NCI-H187 treated with DMSO at 0.1 percent for 48 hours (cell line): ENCODE results near the gene DRC1.
A peak's percentile ranks its signal among the peaks of the same experiment; 100 is the strongest.
"Not testable (repeated sequence)": the region's sequence is repeated elsewhere in the genome, so short reads cannot be mapped to it uniquely, and the experiment has no call there.

ENCODE experiments used
- DNase-seq: peaks from one replicate; lab custom pipeline; 2025; lab: John Stamatoyannopoulos, UW

Gene DRC1

DNA sequence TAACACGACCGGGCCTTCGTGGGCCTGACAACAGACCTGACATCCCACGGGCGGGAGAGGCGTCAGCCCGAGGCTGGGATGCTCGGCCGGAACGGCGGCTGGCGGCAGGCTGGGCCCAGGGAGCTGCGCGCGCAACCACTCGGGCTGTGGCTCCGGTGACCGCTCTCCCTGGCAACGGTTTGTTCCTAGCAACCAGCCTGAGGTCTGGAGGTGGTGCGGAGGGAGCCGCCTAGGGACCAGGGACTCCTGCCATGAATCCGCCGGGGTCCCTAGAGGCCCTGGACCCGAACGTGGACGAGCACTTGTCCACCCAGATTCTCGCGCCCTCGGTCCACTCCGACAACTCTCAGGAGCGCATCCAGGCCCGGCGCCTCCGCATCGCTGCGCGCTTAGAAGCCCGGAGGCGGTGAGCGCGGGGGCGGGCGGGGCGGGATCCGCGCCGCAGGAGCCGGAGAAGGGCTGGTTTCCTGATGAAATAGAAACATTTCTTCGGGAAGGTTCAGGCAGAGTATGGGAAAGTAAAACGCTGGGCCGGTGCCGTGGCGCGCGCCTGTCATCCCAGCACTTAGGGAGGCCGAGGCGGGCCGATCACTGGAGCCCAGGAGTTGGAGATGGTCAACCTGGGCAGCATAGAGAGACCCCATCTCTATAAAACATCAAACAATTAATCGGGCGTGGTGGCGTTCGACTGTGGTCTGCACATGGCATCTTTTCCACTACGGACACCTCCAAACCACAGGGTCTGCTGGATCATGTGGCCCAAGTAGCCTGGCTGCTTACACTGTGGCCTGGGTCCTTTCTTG lies at the start of gene DRC1:
Gene DRC1, plus strand, starts transcription at position 182 of the 803 bp plus-strand sequence. Its CDS starts 70 bp downstream, at position 252.
- peak; percentile 74 for DNase-seq

DNA sequence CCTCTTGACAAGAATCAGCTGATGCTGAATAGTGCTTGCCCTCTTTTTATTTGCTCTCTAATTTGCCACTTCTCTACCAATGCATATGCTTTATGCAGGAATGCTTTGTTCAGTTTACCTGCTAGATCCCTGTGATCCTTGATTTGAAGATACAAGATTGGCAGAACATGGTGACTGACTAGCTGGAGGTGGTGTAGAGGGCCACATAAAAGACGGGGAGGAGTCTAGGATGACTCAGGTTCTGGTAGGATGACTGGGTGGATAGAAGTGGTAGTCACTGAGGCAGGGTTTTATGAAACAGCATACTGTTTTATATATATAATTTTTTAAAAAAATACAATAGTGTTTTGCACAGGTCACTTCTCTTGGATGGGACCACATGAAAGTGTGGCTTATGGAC lies 48.8 kb upstream of the DRC1 start:
- no peak for DNase-seq

DNA sequence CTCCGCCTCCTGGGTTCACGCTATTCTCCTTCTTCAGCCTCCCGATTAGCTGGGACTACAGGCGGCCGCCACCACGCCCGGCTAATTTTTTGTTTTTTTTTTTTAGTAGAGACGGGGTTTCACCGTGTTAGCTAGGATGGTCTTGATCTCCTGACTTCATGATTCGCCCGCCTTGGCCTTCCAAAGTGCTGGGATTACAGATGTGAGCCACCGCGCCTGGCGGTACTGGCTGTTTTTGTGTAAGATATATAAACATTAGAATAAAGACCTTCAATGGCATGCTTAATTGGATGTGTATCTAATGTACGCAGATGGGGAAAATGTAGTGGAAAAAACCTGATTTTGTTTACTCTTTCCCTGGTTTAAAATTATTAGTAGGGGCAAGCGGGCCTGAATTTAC lies 47.3 kb upstream of the DRC1 start:
- DNase-seq = not testable (repeated sequence)

DNA sequence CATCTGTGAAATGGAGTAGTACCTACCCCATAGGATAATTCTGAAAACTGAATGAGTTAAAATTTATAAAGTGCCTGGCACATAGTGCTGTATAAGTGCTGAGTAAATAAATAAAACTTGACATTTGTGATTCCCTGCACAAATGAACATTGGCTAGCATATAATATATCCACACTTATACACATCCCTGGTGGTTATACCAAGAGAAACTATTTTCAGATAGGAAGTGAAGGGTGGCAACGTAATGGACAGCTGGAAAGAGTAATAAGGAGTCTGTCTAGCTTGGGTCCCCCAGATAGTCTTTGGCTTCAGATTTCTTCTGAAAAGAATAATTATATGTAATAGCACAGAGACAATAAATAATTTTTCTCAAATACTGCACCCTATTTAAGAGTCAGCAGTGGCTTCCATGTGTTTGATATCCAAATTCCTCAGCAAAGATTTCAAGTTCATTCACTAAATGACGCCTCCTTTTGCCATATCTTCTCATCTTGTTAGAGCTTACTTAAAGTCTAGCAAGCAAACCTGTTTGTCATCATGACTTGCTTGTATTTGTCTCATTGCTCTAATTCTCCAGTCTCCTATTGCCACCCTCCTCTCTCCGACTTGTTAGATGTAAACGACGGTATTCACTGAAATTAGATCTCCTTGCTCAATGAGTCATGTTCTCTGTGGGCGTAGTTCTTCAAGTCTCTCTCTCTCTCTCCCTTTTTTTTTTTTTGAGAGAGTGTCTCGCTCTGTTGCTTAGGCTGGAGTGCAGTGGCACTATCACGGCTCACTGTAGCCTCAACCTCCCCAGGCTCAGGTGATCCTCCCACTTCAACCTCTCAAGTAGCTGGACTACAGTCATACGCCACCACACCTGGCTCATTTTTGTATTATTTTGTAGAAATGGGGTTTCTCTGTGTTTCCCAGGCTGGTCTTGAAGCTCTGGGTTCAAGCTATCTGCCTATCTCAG lies 46.4 kb upstream of the DRC1 start:
- DNase-seq = no peak

DNA sequence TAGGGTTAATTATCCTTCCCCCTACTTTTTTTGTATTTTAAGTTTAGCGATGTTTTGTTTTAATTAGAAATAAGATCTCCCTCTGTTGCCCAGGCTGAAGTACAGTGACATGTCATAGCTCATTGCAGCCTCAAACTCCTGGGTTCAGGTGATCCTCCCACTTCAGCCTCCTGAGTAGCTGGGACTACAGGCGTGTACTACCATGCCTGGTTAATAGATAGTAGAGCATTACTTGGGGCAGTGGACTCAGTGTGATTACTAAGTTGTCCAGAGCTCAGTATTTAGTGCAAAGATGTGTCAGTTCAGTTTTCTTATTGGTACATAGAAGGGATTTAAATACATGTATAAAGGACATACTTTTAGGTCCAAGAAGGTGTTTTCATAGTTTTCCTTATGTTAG lies 45.6 kb upstream of the DRC1 start:
- DNase-seq = no peak

DNA sequence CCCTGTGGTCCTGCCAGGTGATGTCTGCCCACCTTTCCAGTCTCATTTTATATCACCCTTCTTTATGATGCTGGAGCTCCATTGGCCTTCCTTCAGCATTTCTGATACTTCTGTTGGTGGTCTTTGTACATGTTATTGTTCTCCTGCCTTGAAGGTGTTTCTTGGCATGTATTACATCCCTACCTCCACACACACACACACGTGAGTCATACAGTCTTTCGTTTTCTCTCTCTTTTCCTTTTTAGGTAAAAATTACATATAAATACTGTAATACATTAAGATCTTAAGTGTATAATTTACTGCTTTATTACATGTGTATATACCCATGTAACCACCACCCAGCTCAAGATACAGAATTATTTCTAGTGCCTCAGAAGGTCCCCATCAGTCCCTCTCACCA lies 44.9 kb upstream of the DRC1 start:
- DNase-seq = no peak

DNA sequence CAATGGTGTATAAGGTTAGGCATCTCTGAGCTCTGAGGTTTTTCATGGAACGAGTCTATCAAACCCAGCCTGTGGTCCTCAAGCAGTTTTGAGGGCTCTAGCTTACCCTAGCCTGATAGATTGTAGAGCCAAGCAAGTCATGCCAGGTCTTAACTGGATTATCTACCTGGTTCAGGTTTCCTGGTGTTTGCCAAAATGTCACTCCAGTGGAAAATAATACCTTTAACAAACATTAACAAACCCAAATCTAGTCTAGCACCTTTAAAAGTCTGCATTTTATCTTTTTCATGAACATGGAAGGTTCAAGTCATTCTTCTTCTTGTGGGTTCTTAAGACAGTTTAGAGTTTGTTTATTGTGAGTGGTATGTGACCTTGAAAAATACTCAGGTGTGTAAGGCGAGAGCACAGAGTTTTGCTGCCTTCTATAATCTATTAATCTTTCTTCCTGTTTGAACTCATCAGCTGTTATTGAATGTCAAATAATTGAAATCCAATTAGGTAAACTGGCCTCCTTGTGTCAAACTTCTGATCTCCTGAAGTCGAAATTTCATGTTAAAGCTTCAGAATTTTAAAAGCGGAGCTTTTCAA lies 41.7 kb upstream of the DRC1 start:
- DNase-seq = no peak

DNA sequence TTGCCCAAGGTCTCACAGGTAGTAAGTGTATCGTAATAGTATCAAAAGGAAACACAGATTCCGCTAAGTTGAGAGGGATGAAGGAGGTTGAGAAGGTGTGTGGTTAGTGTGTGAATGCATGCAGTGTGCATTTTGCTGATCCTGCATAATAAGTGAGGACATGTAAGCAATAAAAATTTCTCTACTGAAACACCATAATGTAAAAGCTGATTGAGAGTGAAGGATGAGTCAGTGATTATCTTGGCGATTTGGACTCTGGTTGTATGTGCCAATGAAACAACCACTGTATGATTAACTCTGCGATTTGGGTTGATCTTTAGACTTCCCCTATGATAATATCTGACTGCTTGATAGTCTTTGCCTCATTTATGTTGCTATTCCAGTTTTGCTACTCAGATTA lies 38.4 kb upstream of the DRC1 start:
- DNase-seq = no peak

DNA sequence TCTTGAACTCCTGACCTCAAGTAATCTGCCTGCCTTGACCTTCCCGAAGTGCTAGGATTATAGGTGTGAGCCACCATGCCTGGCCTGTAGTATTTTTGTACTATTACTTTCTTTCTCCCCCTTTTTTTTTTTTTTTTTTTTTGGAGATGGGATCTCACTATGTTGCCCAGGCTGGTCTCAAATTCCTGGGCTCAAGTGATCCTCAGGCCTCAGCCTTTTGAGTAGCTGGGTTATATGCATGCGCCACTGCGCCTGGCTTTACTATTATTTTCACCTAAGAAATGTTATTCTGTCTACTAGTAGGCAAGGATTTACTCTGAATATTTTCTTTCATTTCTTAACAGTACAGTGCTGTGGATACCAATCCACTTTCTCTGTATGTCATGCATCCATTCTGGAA lies 37.8 kb upstream of the DRC1 start:
- no peak for DNase-seq

DNA sequence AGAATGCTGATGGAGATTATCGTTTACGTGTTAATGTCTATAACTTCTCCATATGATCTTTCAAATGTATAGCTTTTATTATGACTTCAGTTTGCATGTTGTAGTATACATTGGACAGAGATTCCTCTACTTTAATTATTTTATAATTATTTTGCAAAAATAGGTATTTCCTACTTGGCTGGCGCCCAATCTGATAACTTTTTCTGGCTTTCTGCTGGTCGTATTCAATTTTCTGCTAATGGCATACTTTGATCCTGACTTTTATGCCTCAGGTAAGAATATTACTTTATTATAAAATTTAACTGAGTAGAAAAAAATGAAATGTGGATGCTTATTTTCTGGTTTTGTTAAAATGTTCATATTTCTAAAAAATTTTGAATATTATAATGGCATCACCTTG lies 37.1 kb upstream of the DRC1 start:
- DNase-seq = no peak

DNA sequence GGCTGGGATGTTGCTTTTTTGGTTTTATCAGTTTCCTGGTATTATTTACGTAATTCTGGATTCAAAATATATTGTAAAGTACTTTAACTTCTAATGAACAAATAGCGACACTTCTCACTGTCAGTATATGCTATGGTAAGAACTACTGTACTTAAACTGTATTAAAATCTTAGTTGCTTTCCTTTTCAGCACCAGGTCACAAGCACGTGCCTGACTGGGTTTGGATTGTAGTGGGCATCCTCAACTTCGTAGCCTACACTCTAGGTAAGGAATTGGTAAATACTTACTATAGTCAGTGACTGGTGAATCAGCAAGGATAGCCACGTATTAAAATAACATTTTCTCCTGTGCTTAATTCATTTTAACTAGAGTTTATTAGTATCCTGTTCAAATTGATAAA lies 34.8 kb upstream of the DRC1 start:
- no peak for DNase-seq

DNA sequence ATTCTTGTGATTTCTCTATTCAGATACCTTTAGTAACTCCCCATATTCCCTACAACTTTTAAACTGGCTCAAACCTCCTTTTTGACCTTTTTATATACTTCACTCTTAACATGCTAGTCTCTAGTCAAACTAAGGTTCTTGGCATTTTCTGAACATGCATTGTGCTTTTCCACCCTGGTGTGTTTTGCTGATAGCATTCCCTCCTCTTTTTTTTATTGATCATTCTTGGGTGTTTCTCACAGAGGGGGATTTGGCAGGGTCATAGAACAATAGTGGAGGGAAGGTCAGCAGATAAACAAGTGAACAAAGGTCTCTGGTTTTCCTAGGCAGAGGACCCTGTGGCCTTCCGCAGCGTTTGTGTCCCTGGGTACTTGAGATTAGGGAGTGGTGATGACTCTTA lies 32.1 kb upstream of the DRC1 start:
- DNase-seq = not testable (repeated sequence)

DNA sequence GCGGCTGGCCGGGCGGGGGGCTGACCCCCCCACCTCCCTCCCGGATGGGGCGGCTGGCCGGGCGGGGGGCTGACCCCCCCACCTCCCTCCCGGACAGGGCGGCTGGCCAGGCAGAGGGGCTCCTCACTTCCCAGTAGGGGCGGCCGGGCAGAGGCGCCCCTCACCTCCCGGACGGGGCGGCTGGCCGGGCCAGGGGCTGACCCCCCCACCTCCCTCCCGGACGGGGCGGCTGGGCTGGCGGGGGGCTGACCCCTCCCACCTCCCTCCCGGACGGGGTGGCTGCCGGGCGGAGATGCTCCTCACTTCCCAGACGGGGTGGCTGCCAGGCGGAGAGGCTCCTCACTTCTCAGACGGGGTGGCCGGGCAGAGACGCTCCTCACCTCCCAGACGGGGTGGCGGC lies 30.8 kb upstream of the DRC1 start:
- DNase-seq = not testable (repeated sequence)

DNA sequence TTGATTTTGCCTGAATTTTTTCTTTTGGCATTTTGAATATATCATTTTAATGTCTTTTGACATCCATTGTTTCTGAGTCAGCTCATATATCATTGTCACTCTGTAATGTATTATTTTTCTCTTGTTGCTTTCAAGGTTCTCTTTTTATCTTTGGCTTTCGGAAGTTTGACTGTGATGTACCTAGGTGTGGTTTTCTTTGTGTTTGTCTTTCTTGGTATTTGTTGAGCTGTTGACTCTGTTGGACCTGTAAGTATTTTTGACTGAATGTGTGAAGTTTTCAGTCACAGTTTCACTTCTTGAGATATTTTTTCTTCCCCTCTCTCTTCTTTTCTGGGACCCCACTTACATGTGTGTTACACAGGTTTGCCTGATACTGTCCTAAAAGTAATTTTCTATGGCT lies 24.9 kb upstream of the DRC1 start:
- DNase-seq = no peak

DNA sequence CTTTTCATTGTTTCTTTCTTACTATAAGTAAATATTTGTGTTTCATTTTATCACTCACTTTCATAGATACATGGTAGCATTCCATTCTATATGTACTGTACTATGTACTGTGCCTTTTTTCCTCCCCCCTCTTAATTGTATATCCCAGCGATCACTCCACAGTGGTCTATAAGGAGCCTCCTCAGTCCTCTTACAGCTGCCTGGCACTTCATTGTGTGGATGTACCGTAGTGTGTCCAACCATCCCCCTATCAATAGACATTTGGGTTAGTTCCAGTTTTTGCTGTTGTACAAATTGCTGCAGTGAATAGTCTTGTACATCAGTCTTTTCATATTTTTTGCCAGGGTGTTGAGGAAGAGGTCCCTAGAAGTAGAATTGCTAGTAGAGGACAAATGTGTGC lies 21.4 kb upstream of the DRC1 start:
- no peak for DNase-seq

DNA sequence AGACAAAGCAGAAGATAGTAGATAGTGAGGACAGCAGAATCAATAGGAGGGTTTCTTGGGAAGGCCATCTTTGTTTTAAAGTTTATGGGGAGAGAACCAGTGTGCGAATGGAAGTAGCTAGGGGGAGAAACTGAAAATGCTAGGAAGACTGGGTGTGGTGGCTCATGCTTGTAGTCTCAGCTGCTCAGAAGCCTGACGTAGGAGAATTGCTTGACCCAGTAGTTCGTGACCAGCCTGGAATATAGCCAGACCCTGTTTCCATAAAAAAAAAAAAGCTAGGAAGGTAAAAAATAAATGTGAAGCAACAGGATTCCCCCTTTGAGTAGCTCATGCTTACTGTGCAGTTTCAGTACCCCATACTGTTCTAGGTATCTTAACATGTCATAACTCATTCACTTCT lies 19.2 kb upstream of the DRC1 start:
- DNase-seq = no peak

DNA sequence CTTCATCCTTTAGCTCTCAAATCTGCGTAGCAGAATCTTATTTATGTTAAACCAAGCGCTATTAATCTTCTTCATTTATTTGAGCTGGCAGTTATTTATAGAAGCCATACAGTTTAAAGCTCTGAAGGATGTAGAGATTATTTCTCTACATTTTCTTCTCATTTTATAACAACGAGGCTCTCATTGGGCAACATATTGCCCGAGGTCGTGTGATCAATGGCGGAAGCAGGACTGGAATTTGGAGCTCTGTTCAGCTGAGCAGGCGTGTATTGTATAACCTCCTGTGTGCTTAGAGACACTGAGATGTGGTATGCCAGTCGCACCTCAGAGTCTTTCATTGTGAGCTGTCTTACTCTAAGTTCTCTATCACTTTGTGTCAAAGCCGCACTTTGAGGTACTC lies 17.5 kb upstream of the DRC1 start:
- DNase-seq = no peak

DNA sequence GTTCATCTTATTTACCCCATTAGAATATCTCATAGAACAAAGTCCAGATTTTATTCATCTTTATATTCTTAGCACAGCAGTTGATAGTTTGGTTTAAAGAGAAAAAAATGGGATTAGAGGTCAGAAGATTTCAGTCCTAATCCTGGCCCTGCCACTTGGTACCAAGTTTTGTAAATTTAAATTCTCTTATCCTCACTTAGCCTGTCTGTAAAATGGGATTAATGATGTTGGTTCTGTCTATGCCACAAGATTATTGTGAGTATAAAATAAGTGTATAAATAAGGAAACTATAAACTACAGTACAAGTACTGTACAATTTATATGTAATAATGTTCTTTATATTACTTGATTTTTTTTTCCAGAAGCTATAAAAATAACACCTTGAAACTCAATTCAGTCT lies 17.1 kb upstream of the DRC1 start:
- no peak for DNase-seq

DNA sequence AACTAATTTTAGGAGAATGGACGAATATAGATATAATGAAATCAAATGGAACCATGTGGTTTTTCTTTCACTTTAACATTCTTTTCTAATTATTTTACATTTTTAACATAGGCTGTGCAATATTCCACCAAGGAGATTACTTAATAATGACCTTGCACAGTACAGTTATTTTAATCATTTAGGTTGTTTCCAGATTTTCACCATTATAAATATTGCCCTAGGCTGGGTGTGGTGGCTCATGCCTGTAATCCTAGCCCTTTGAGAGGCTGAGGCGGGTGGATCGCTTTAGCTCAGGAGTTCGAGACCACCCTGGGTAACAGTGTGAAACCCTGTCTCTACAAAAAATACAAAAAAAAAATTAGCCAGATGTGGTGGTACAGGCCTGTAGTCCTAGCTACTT lies 14.5 kb upstream of the DRC1 start:
- no peak for DNase-seq

DNA sequence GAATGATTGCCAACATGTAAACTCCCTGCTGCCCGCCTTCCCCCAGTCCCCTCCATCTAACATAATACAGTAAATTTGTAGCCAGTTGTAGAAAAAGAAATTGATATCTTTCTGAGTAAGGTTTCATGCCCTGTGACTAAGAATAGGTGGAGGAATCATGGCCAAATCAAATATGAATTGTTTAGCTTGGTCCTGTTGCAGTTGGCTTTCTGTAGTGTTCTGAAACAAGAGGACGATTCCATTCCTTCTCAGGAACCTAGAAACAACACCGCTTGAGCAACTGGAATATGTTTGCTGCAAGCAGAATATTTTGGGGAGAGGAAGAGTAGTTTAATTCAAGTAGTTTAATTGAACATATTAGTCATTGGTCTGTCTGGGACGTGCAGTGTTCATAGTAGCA lies 7.0 kb upstream of the DRC1 start:
- no peak for DNase-seq

DNA sequence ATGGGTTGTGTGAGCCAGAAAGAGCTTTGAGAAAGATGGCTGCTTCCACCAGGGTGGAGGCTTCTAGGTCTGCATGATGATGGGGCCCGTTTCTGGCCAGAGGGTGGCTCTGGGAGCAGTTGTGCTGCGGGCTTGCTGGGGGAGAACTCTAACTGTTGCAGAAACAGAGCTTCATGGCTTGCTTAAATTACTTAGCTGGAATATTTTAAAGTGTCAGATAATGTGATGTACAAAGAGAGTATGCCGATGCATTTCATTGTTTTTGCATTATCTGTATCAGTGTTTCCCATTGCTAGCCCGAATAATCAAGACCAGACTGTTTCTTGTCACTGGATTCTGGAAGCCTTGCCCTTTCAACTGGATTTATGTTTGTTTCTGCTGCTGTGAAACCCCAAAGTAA lies 6.3 kb upstream of the DRC1 start:
- no peak for DNase-seq

DNA sequence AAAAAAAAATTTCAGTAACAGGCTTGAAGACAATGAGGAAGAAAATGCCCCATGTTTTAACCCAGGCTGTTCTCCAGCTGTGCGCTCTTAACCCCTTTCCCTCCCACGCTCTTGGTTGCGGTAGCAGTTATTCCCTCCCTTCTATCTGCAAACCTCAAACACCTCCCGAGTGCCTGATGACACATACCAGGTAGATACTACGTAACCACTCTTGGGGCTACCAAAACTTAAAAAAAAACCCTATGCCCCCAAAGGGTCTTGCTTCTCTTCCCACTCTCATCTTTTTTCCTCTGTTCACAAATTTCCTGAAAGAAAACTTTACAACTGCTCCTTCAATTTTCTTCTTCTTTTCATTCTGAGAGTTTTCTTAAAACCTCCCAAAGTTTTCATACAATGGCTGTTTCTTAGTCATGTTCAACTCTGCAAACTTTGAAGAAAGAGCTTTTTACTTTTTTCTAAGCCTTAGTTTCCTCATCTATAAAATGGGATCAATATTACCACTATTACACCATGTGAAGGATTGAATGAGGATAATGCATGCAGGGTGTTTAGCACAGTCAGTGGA lies 4.9 kb upstream of the DRC1 start:
- no peak for DNase-seq
